ENCODE results near the gene BRPF3. TPM values are rescaled to one million over a fixed set of nuclear protein-coding genes. Genes with fewer than 3 reads are reported as not detected.

The BRPF3 gene
- polyA plus RNA-seq, 1 donor from 2014 or later, result 10.1 TPM

GRCh38 chr6:36224918-36225461 is 28.4 kb downstream of the BRPF3 start:
- Histone ChIP-seq H3K9me3 (ENCODE audit: low read length) (no peaks in the 10 kb centered on the region), H4K20me1 (ENCODE audit: insufficient read depth) (no peaks in the 10 kb centered on the region), H2AFZ (ENCODE audit: low read depth, low read length) (no peak overlapping the region), H3K4me2 (ENCODE audit: low read length) (no peak overlapping the region), H3K79me2 (replicated peaks; ENCODE audit: insufficient read depth, low read length) (no peaks in the 10 kb centered on the region), H3K9me2 (ENCODE audit: insufficient read depth, low read length) (no peaks in the 10 kb centered on the region), H3K27me3 (ENCODE audit: insufficient read depth, low read depth, low read length) (no peaks in the 10 kb centered on the region), H3K9ac (ENCODE audit: low read length) (no peak overlapping the region), H3K27ac (ENCODE audit: low read length) (no peak overlapping the region), H3K4me3 (ENCODE audit: low read length) (no peak overlapping the region), H3K36me3 (ENCODE audit: insufficient read depth, low read length) (peaks cover 10% of the 10 kb centered on the region), H3F3A (ENCODE audit: insufficient read depth, low read length, poor library complexity, severe bottlenecking) (no peaks in the 10 kb centered on the region)
- no peak for TF ChIP-seq MXI1 (conservative IDR thresholded peaks at IDR 0.05; ENCODE audit: poor library complexity, severe bottlenecking)
- no peak for TF ChIP-seq EP300 (conservative IDR thresholded peaks at IDR 0.05; ENCODE audit: poor library complexity, severe bottlenecking)
- TF ChIP-seq RAD21 (conservative IDR thresholded peaks at IDR 0.05), result no peak
- no peak for TF ChIP-seq SMC3 (conservative IDR thresholded peaks at IDR 0.05; ENCODE audit: poor library complexity)
- no peak for TF ChIP-seq POLR2AphosphoS5 (IDR thresholded peaks at IDR 0.05)
- no peak for TF ChIP-seq REST (IDR thresholded peaks at IDR 0.05; ENCODE audit: borderline replicate concordance)
- no peak for TF ChIP-seq EZH2 (IDR thresholded peaks at IDR 0.05; ENCODE audit: borderline replicate concordance, insufficient read depth, low read length, poor library complexity, severe bottlenecking)
- TF ChIP-seq CTCF (IDR thresholded peaks at IDR 0.05; ENCODE audit: poor library complexity, severe bottlenecking), result no peak
- TF ChIP-seq TAF1 (IDR thresholded peaks at IDR 0.05; ENCODE audit: low read depth), result no peak

GRCh38 chr6:36226438-36227047 is 30.0 kb downstream of the BRPF3 start:
- H3F3A ChIP-seq (ENCODE audit: insufficient read depth, low read length, poor library complexity, severe bottlenecking), result no peaks in the 10 kb centered on the region
- no peak overlapping the region for H3K9ac ChIP-seq (ENCODE audit: low read length)
- H3K79me2 ChIP-seq (replicated peaks; ENCODE audit: insufficient read depth, low read length), result no peaks in the 10 kb centered on the region
- TF ChIP-seq CTCF (IDR thresholded peaks at IDR 0.05; ENCODE audit: poor library complexity, severe bottlenecking), result no peak
- TF ChIP-seq TAF1 (IDR thresholded peaks at IDR 0.05; ENCODE audit: low read depth), result no peak
- TF ChIP-seq EP300 (conservative IDR thresholded peaks at IDR 0.05; ENCODE audit: poor library complexity, severe bottlenecking), result no peak
- no peak for TF ChIP-seq POLR2AphosphoS5 (IDR thresholded peaks at IDR 0.05)
- no peak overlapping the region for H2AFZ ChIP-seq (ENCODE audit: low read depth, low read length)
- no peaks in the 10 kb centered on the region for H3K9me3 ChIP-seq (ENCODE audit: low read length)
- H3K27ac ChIP-seq (ENCODE audit: low read length), result no peak overlapping the region
- H3K4me2 ChIP-seq (ENCODE audit: low read length), result no peak overlapping the region
- H3K9me2 ChIP-seq (ENCODE audit: insufficient read depth, low read length), result no peaks in the 10 kb centered on the region
- H4K20me1 ChIP-seq (ENCODE audit: insufficient read depth), result no peaks in the 10 kb centered on the region
- peaks cover 10% of the 10 kb centered on the region for H3K36me3 ChIP-seq (ENCODE audit: insufficient read depth, low read length)
- no peaks in the 10 kb centered on the region for H3K27me3 ChIP-seq (ENCODE audit: insufficient read depth, low read depth, low read length)
- no peak overlapping the region for H3K4me3 ChIP-seq (ENCODE audit: low read length)
